Smooth muscle cell (in vitro differentiated cells): ENCODE data around the gene ETFA. TPM values are rescaled to one million over a fixed set of nuclear protein-coding genes. Genes with fewer than 3 reads are reported as not detected.

Experiments used
- DNase-seq: peaks from one replicate; lab custom pipeline; 2025; ENCODE audit not compliant: unreplicated experiment; lab: John Stamatoyannopoulos, UW
- H2AFZ ChIP-seq: fragments of 200-600 bp; sonication (generic); 2 replicates; pipeline ENCODE4 v1.6.0; 2016; ENCODE audit warnings: antibody characterized with exemption, low read depth, mild to moderate bottlenecking
- H3F3A ChIP-seq: fragments of 200-600 bp; sonication (generic); 2 replicates; pipeline ENCODE4 v1.6.0; 2017; ENCODE audit warnings: antibody characterized with exemption, low read depth
- H3K27ac ChIP-seq: fragments of 200-600 bp; sonication (generic); 2 replicates; pipeline ENCODE4 v1.5.1; 2016; ENCODE audit warnings: low read depth, mild to moderate bottlenecking
- H3K27me3 ChIP-seq: fragments of 200-600 bp; sonication (generic); 2 replicates; pipeline ENCODE4 v1.6.1; 2016; ENCODE audit warnings: low read depth, mild to moderate bottlenecking
- H3K36me3 ChIP-seq: fragments of 200-600 bp; sonication (generic); 2 replicates; pipeline ENCODE4 v1.5.1; 2016; ENCODE audit warnings: low read depth
- H3K4me1 ChIP-seq: fragments of 200-600 bp; sonication (generic); 2 replicates; pipeline ENCODE4 v1.5.1; 2016; ENCODE audit warnings: low read depth
- H3K4me2 ChIP-seq: fragments of 200-600 bp; sonication (generic); 2 replicates; pipeline ENCODE4 v1.6.0; 2016; ENCODE audit warnings: mild to moderate bottlenecking
- H3K4me3 ChIP-seq: fragments of 200-600 bp; sonication (generic); 2 replicates; pipeline ENCODE4 v1.5.1; 2016; ENCODE audit warnings: mild to moderate bottlenecking
- H3K79me2 ChIP-seq: fragments of 200-600 bp; sonication (generic); 2 replicates; pipeline ENCODE4 v1.6.0; 2016; ENCODE audit warnings: low read depth, mild to moderate bottlenecking
- H3K9ac ChIP-seq: fragments of 200-600 bp; sonication (generic); 2 replicates; pipeline ENCODE4 v1.6.0; 2016; ENCODE audit warnings: low read depth
- H3K9me3 ChIP-seq: fragments of 200-600 bp; sonication (generic); replicated peaks from 2 replicates; pipeline ENCODE4 v1.5.1; 2016; ENCODE audit warnings: low read depth
- H4K20me1 ChIP-seq: fragments of 200-600 bp; sonication (generic); 2 replicates; pipeline ENCODE4 v1.6.0; 2016; ENCODE audit warnings: low read depth
- WGBS: methylation state at CpG from one replicate; pipeline ENCODE4 v1.1.7; 2016; ENCODE audit warnings: low lambda C conversion rate; 5-methylcytosine and 5-hydroxymethylcytosine counted together
- polyA plus RNA-seq: library from polyadenylated mRNA; unstranded; fragments of >200 nt; fragmentation: Nextera tagmentation; extraction: Ambion mirVana; gene quantifications from 2 replicates; pipeline ENCODE4 v1.2.1, GENCODE V29; 2016
- total RNA-seq: library from RNA; depleted of rRNA; stranded (reverse); fragments of >200 nt; gene quantifications from 2 replicates; pipeline ENCODE4 v1.2.3, GENCODE V29; 2014
- TF ChIP-seq, protein P1 (sequence below): fragments of 200-600 bp; sonication (generic); IDR thresholded peaks from 2 replicates; pipeline ENCODE4 v1.5.1; 2017; ENCODE audit warnings: borderline replicate concordance, mild to moderate bottlenecking, antibody characterized with exemption; ENCODE audit not compliant: insufficient read depth, poor library complexity, severe bottlenecking

The ETFA gene
- total and polyA plus RNA-seq, 2 experiments from 2014 or later, result 98.0 to 119 TPM

DNA sequence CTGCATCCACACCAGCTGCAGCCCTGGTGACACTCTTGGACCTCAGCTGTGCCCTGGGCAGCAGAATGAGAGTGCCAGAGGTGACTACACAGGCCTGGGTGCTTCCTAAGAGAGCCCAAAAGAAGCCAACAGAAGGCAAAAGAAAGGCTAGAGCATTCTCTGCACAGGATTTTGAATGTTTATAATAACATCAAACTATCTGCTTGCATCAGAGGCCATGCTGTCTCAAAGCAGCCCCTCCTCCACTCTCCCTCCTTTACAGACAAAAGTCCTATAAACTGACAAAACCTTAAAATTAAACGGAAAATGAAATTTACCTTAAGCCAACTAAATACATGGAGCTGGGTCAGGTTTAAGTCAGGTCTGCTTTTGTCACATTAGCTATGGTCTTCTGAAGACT lies 95.6 kb downstream of the ETFA start:
- Histone ChIP-seq H3K9me3 (no peaks in the 10 kb centered on the region), H3K79me2 (no peaks in the 10 kb centered on the region), H4K20me1 (peaks cover 16% of the 10 kb centered on the region), H3F3A (no peaks in the 10 kb centered on the region), H2AFZ (no peak overlapping the region), H3K4me3 (no peak overlapping the region), H3K4me2 (no peak overlapping the region), H3K9ac (no peak overlapping the region), H3K27ac (no peak overlapping the region), H3K27me3 (no peaks in the 10 kb centered on the region), H3K36me3 (peaks cover 1% of the 10 kb centered on the region), H3K4me1 (no peaks in the 10 kb centered on the region)
- TF ChIP-seq, protein P1, sequence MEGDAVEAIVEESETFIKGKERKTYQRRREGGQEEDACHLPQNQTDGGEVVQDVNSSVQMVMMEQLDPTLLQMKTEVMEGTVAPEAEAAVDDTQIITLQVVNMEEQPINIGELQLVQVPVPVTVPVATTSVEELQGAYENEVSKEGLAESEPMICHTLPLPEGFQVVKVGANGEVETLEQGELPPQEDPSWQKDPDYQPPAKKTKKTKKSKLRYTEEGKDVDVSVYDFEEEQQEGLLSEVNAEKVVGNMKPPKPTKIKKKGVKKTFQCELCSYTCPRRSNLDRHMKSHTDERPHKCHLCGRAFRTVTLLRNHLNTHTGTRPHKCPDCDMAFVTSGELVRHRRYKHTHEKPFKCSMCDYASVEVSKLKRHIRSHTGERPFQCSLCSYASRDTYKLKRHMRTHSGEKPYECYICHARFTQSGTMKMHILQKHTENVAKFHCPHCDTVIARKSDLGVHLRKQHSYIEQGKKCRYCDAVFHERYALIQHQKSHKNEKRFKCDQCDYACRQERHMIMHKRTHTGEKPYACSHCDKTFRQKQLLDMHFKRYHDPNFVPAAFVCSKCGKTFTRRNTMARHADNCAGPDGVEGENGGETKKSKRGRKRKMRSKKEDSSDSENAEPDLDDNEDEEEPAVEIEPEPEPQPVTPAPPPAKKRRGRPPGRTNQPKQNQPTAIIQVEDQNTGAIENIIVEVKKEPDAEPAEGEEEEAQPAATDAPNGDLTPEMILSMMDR, result no peak
- no peak for DNase-seq
- 86% methylated on average over 1 of the region's 1 CpG for WGBS

DNA sequence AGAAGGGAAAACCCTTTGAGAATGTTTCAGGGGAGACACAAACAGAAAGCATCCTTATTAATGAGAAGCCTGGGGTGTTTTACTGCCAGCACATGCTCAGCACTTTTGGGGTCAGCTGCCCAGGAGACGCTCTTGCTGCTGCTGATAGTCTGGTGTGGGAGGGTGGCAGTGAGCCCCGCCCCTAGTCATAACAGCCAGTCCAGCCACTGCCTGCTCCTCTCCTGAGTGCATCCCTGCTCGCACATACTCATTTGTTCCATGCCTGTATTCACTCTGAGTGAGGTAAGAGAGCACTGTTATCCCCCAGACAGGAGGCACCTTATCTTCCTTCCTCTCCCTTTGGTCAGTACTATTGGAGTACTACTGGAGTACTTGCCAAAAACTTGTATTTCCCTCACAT lies 101.3 kb downstream of the ETFA start:
- H3K4me3 ChIP-seq, result no peak overlapping the region
- no peak overlapping the region for H3K9ac ChIP-seq
- no peaks in the 10 kb centered on the region for H3K9me3 ChIP-seq
- H3K79me2 ChIP-seq, result no peaks in the 10 kb centered on the region
- H4K20me1 ChIP-seq, result no peaks in the 10 kb centered on the region
- no peaks in the 10 kb centered on the region for H3K4me1 ChIP-seq
- H3F3A ChIP-seq, result no peaks in the 10 kb centered on the region
- no peaks in the 10 kb centered on the region for H3K36me3 ChIP-seq
- H3K4me2 ChIP-seq, result no peak overlapping the region
- TF ChIP-seq, protein P1, result no peak
- no peak for DNase-seq
- no peak overlapping the region for H3K27ac ChIP-seq
- H2AFZ ChIP-seq, result no peak overlapping the region
- H3K27me3 ChIP-seq, result no peaks in the 10 kb centered on the region
- WGBS, result 76% methylated on average over 3 of the region's 3 CpGs

DNA sequence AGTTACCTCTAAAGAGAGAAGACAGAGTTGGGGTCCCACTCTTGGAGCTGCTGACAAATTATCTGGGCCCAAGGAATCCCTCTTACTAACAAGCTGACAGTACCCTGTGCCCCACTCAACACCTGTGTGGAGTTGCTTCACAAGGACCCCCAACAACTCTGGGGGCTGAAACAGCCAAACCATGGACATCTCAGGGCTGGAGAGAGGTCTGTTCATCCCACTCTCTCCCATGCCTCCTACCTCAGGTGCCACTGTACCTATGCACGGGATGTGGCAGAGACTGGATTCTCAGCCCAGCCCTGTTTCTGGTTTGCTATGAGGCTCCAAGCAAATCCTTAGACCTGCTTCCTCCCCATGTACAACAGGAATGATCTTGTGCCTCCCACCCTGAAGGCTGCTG lies 101.7 kb downstream of the ETFA start:
- DNase-seq, result no peak
- 100% methylated on average over 1 of the region's 1 CpG for WGBS
- no peak overlapping the region for H2AFZ ChIP-seq
- no peaks in the 10 kb centered on the region for H3K9me3 ChIP-seq
- H4K20me1 ChIP-seq, result no peaks in the 10 kb centered on the region
- H3K79me2 ChIP-seq, result no peaks in the 10 kb centered on the region
- no peaks in the 10 kb centered on the region for H3K27me3 ChIP-seq
- TF ChIP-seq, protein P1, result no peak
- H3K9ac ChIP-seq, result no peak overlapping the region
- no peaks in the 10 kb centered on the region for H3F3A ChIP-seq
- H3K4me1 ChIP-seq, result no peaks in the 10 kb centered on the region
- H3K4me3 ChIP-seq, result no peak overlapping the region
- H3K4me2 ChIP-seq, result no peak overlapping the region
- no peak overlapping the region for H3K27ac ChIP-seq
- H3K36me3 ChIP-seq, result no peaks in the 10 kb centered on the region

DNA sequence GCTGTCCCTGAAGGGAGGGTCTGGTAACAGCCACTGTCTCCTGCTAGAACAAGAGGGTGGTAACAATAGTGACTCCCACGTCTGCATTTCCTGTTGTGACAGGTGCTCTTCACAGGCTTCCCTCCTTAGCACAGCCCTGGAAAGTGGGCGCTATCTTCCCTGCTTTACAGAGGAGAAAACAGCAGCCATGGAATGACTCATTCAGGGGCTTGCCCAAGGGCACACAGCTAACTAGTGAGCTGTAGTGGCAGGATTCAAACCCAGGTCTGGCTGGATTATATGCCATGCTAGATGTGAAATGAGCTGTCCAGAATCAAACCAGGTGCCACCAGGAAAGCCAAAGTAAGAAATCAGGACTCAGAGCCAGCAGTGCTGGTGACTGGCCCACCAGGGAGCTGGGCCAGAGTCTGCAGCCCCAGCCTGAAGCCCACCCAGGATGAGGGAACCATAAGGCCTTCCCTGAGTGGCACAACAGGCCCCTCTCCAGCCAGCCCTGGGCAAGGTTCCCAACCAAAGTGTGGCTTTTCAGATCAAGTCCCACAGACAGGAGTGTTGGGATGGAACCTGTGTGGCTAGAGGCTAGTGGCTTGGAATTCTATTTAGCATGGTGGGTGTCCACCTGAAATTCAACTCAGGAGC lies 102.4 kb downstream of the ETFA start:
- Histone ChIP-seq H3K9me3 (no peaks in the 10 kb centered on the region), H3K9ac (no peak overlapping the region), H3K4me3 (no peak overlapping the region), H3K4me1 (no peaks in the 10 kb centered on the region), H3K4me2 (no peak overlapping the region), H3K79me2 (no peaks in the 10 kb centered on the region), H3F3A (no peaks in the 10 kb centered on the region), H3K36me3 (no peaks in the 10 kb centered on the region), H3K27ac (no peak overlapping the region), H4K20me1 (no peaks in the 10 kb centered on the region), H2AFZ (no peak overlapping the region), H3K27me3 (no peaks in the 10 kb centered on the region)
- 84% methylated on average over 2 of the region's 2 CpGs for WGBS
- DNase-seq, result no peak
- TF ChIP-seq, protein P1, result no peak
